Tibial artery (tissue), 4 donors: ENCODE data around the gene DNAH11.

Source experiments
- DNase-seq, 2 donors: peaks; one replicate each; pipeline ENCODE4 v3.0.0-alpha.2; 2019
- H3K27ac ChIP-seq, 2 donors: fragments of 200-600 bp; sonication (generic) in 1 of 2; 1 replicate in 1 of 2; 2 replicates in 1 of 2; pipeline ENCODE4 v1.5.1; 2018 to 2019; ENCODE audit warnings: mild to moderate bottlenecking in 1 of 2
- H3K27me3 ChIP-seq, 2 donors: fragments of 200-600 bp; sonication (generic) in 1 of 2; one replicate each; pipeline versions ENCODE4 v1.5.1 to v1.6.0; 2016 to 2019
- H3K36me3 ChIP-seq, 3 donors: fragments of 200-600 bp; sonication (generic) in 2 of 3; one replicate each; pipeline ENCODE4 v1.5.1; 2016 to 2019; ENCODE audit warnings: mild to moderate bottlenecking in 2 of 3
- H3K4me1 ChIP-seq, 4 donors: fragments of 200-600 bp; sonication (generic) in 2 of 4; 1 replicate in 3 of 4; 2 replicates in 1 of 4; pipeline ENCODE4 v1.5.1; 2016 to 2019
- H3K4me3 ChIP-seq, 2 donors: fragments of 200-600 bp; sonication (generic) in 1 of 2; 1 replicate in 1 of 2; 2 replicates in 1 of 2; pipeline ENCODE4 v1.5.1; 2018 to 2019; ENCODE audit warnings: mild to moderate bottlenecking in 2 of 2
- H3K9me3 ChIP-seq, 3 donors: fragments of 200-600 bp; sonication (generic) in 1 of 3; one replicate each; pipeline ENCODE4 v1.5.1; 2016 to 2019
- CTCF ChIP-seq, 2 experiments: fragments of 200-600 bp in 1 of 2; fragments of 450-650 bp in 1 of 2; IDR thresholded peaks; one replicate each; pipeline ENCODE4 v1.5.1; 2017 to 2019; ENCODE audit warnings: antibody characterized with exemption in 2 of 2, mild to moderate bottlenecking in 1 of 2, moderate library complexity in 1 of 2
- intact Hi-C: fragments of 100-400 bp; cut with DNase I; formaldehyde crosslinking; loops from one replicate; pipeline ENCODE4 v1.15.0; 2023; ENCODE audit warnings: low total_unique reads

Gene DNAH11

DNA sequence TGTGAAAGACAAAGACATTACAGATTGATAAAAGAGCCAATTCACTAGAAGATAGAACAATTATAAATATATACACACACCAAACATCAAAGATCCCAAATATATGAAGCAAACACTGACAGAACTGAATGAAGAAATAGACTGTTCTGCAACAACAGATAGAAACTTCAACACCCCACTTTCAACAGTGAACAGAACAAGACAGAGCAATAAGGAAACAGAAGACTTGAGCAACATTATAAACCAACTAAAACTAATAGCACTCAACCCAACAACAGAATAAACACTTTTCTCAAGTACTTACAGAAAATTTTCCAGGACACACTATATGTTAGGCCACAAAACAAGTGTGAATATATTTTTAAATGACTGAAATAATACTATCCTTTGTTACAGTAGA is 392.0 kb downstream of the DNAH11 start:
- no peaks in the 10 kb centered on the region for H3K9me3 ChIP-seq
- no peaks in the 10 kb centered on the region for H3K27me3 ChIP-seq
- intact Hi-C loops, result no loop called here
- no peak overlapping the region for H3K27ac ChIP-seq
- no peaks in the 10 kb centered on the region for H3K4me1 ChIP-seq
- no peaks in the 10 kb centered on the region for H3K36me3 ChIP-seq
- no peak for DNase-seq
- no peak for TF ChIP-seq CTCF (IDR thresholded peaks at IDR 0.05)
- H3K4me3 ChIP-seq, result no peak overlapping the region

DNA sequence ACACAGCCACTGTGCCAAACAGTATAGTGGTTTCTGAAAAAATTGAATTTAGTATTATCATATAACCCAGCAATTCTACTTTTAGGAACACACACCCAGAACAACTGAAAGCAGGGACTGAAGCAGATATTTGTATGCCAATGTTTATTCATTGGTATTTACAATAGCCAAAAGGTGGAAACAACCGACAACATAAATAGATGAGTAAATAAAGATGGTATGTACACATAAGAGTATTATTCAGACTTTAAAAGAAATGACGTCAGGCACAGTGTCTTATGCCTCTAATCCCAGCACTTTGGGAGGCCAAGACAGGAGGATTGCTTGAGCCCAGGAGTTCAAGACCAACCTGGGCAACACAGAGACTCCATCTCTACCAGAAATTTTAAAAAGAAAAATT is 395.6 kb downstream of the DNAH11 start:
- no peaks in the 10 kb centered on the region for H3K36me3 ChIP-seq
- H3K27ac ChIP-seq, result no peak overlapping the region
- H3K27me3 ChIP-seq, result peaks cover 0 to 3% of the 10 kb centered on the region in 2 donors
- DNase-seq, result no peak
- no peaks in the 10 kb centered on the region for H3K4me1 ChIP-seq
- H3K9me3 ChIP-seq, result no peaks in the 10 kb centered on the region
- TF ChIP-seq CTCF (IDR thresholded peaks at IDR 0.05), result no peak
- H3K4me3 ChIP-seq, result no peak overlapping the region
- intact Hi-C loops, result no loop called here

GRCh38 chr7:21939136-21939857 is 396.5 kb downstream of the DNAH11 start:
- TF ChIP-seq CTCF (IDR thresholded peaks at IDR 0.05), result no peak
- Histone ChIP-seq H3K4me3 (no peak overlapping the region), H3K9me3 (no peaks in the 10 kb centered on the region), H3K36me3 (no peaks in the 10 kb centered on the region), H3K27me3 (peaks cover 0 to 5% of the 10 kb centered on the region in 2 donors), H3K4me1 (peaks cover 0 to 5% (median 0%) of the 10 kb centered on the region in 4 donors), H3K27ac (no peak overlapping the region)
- no peak for DNase-seq
- intact Hi-C loops, result no loop called here

- no peak for DNase-seq
- intact Hi-C loops, result no loop called here
- Histone ChIP-seq H3K27ac (no peak overlapping the region), H3K9me3 (no peaks in the 10 kb centered on the region), H3K4me1 (peaks cover 0 to 11% (median 2%) of the 10 kb centered on the region in 4 donors), H3K27me3 (peaks cover 0 to 5% of the 10 kb centered on the region in 2 donors), H3K36me3 (no peaks in the 10 kb centered on the region), H3K4me3 (no peak overlapping the region)
- TF ChIP-seq CTCF (IDR thresholded peaks at IDR 0.05), result no peak
Measured at GRCh38 chr7:21939858-21940372, 397.1 kb downstream of the DNAH11 start.

DNA sequence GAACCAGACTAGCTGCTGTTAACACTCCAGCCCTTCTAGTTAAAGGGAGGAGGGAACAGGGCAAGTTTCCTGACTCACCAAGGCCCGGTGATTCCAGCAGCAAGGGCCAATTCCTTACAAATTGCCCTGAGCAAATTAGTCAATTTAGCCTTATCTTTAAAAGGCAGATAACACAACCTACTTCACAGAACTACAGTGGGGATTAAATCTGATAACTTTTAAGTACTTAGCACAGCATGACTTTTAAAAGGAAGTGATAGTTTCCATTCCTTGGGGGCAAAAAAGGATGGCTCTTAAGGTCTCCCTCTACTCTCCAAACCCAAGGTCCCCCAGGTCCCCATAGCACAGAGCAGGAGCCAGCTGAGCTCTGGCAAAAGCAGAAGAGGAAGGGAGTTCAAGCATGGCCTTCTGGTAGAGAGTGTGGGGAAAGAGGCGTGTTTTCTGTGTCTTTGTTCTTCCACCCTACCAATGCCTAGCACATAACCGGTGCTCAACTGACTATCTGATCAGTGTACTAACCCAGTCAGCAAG is 398.8 kb downstream of the DNAH11 start:
- no peaks in the 10 kb centered on the region for H3K36me3 ChIP-seq
- no peaks in the 10 kb centered on the region for H3K9me3 ChIP-seq
- H3K27ac ChIP-seq, result no peak overlapping the region
- DNase-seq, result no peak
- intact Hi-C loops, result no loop called here
- peaks cover 0 to 22% (median 13%) of the 10 kb centered on the region in 4 donors for H3K4me1 ChIP-seq
- H3K4me3 ChIP-seq, result no peak overlapping the region
- TF ChIP-seq CTCF (IDR thresholded peaks at IDR 0.05), result no peak
- H3K27me3 ChIP-seq, result peaks cover 0 to 14% of the 10 kb centered on the region in 2 donors
